Stimulated activated CD8-positive, alpha-beta memory T cell treated with anti-CD3 and anti-CD28 coated beads, Interleukin-12 subunit alpha, Interleukin-12 subunit beta, amount 100 ng/mL, for 1 hour (primary cell): Measurements from ENCODE around the gene NECAP2.
"Not testable (repeated sequence)": the region's sequence is repeated elsewhere in the genome, so short reads cannot be mapped to it uniquely, and the experiment has no call there.

Experiments
- DNase-seq: peaks from one replicate; pipeline ENCODE4 v3.0.0-alpha.2; 2020; ENCODE audit warnings: low read depth

The NECAP2 gene

GRCh38 chr1:16430606-16431005 is 9.9 kb upstream of the NECAP2 start:
- DNase-seq, result no peak

GRCh38 chr1:16433030-16433429 is 7.5 kb upstream of the NECAP2 start:
- no peak for DNase-seq

GRCh38 chr1:16434007-16434406 is 6.5 kb upstream of the NECAP2 start:
- DNase-seq, result no peak

GRCh38 chr1:16434501-16434900 is 6.0 kb upstream of the NECAP2 start:
- no peak for DNase-seq

- no peak for DNase-seq
Observed at GRCh38 chr1:16436946-16437474, 3.5 kb upstream of the NECAP2 start, which contains the start of gene SPATA21. TSS of gene SPATA21 (minus strand) at chr1:16437424. CDS start at chr1:16431371, 6,053 bp downstream.

- DNase-seq, result no peak
Observed at GRCh38 chr1:16438516-16438915, 2.0 kb upstream of the NECAP2 start.

GRCh38 chr1:16438924-16439323 is 1.6 kb upstream of the NECAP2 start:
- no peak for DNase-seq

GRCh38 chr1:16440131-16440469 is 424 bp upstream of the NECAP2 start:
- no peak for DNase-seq

GRCh38 chr1:16441282-16441665 is 750 bp downstream of the NECAP2 start:
- no peak for DNase-seq

GRCh38 chr1:16442265-16442664 is 1.7 kb downstream of the NECAP2 start:
- DNase-seq, result no peak

- no peak for DNase-seq
Observed at GRCh38 chr1:16442941-16443340, 2.4 kb downstream of the NECAP2 start.

GRCh38 chr1:16443975-16444770 is 3.6 kb downstream of the NECAP2 start:
- no peak for DNase-seq

GRCh38 chr1:16445052-16445451 is 4.5 kb downstream of the NECAP2 start:
- DNase-seq, result no peak

GRCh38 chr1:16446116-16446515 is 5.6 kb downstream of the NECAP2 start:
- no peak for DNase-seq

- no peak for DNase-seq
Observed at GRCh38 chr1:16447641-16448040, 7.1 kb downstream of the NECAP2 start.

GRCh38 chr1:16449065-16449464 is 8.5 kb downstream of the NECAP2 start:
- DNase-seq, result no peak

- DNase-seq, result no peak
Observed at GRCh38 chr1:16449666-16450065, 9.1 kb downstream of the NECAP2 start.

- DNase-seq, result no peak
Observed at GRCh38 chr1:16450863-16451481, 10.4 kb downstream of the NECAP2 start.

GRCh38 chr1:16451841-16452528 is 11.5 kb downstream of the NECAP2 start:
- DNase-seq, result no peak

- not testable (repeated sequence) for DNase-seq
Observed at GRCh38 chr1:16454909-16455308, 14.4 kb downstream of the NECAP2 start.

GRCh38 chr1:16456151-16456550 is 15.6 kb downstream of the NECAP2 start:
- not testable (repeated sequence) for DNase-seq

- DNase-seq, result no peak
Observed at GRCh38 chr1:16458831-16459230, 18.3 kb downstream of the NECAP2 start.

- no peak for DNase-seq
Observed at GRCh38 chr1:16459352-16459925, 18.9 kb downstream of the NECAP2 start.
